H1 (cell line): ENCODE measurements around the gene PRSS22. TPM values are rescaled to one million over a fixed set of nuclear protein-coding genes. Genes with fewer than 3 reads are reported as not detected.

Source experiments
- CTCF ChIA-PET: fragments of 300-600 bp; sonication (Branson Sonifier 250); formaldehyde crosslinking; loops from one replicate; lab custom pipeline; 2021; ENCODE audit not compliant: partially characterized antibody; lab: Charles Lee
- POLR2A ChIA-PET: fragments of 300-600 bp; sonication (Branson Sonifier 250); formaldehyde crosslinking; loops from one replicate; lab custom pipeline; 2021; ENCODE audit warnings: inconsistent platforms; ENCODE audit not compliant: partially characterized antibody; lab: Charles Lee
- DNase-seq, 2 experiments: peaks; one replicate each; pipeline versions ENCODE4 v3.0.0 to v3.0.0-alpha.2; 2010 to 2022; ENCODE audit warnings: low spot score in 2 of 2, low read depth in 1 of 2, mixed read lengths in 1 of 2
- FAIRE-seq: peaks from 2 replicates; lab custom pipeline; 2011; peaks lifted over from hg19 to GRCh38; lab: Jason Lieb, UNC
- H2AFZ ChIP-seq: 2 replicates; pipeline ENCODE4 v1.8.1; 2012; ENCODE audit warnings: low read length, inconsistent platforms
- H2AK5ac ChIP-seq: 2 replicates; pipeline ENCODE4 v1.6.1; 2013; ENCODE audit warnings: low read depth, low read length
- H2BK120ac ChIP-seq: replicated peaks from 2 replicates; pipeline ENCODE3; 2013; ENCODE audit warnings: low read depth, low read length, inconsistent platforms
- H2BK12ac ChIP-seq: 2 replicates; pipeline ENCODE4 v1.6.1; 2013; ENCODE audit warnings: low read depth, low read length
- H2BK15ac ChIP-seq: 2 replicates; pipeline ENCODE4 v1.6.1; 2013; ENCODE audit warnings: low read length
- H2BK20ac ChIP-seq: 2 replicates; pipeline ENCODE4 v1.6.1; 2013; ENCODE audit warnings: low read length
- H2BK5ac ChIP-seq: 2 replicates; pipeline ENCODE4 v1.6.1; 2013; ENCODE audit warnings: low read depth, low read length
- H3K14ac ChIP-seq: 2 replicates; pipeline ENCODE4 v1.6.1; 2013; ENCODE audit warnings: inconsistent platforms; ENCODE audit not compliant: insufficient read length
- H3K18ac ChIP-seq: 2 replicates; pipeline ENCODE4 v1.6.1; 2013; ENCODE audit warnings: low read length; ENCODE audit errors: extremely low read depth
- H3K23ac ChIP-seq: 2 replicates; pipeline ENCODE4 v1.6.1; 2013; ENCODE audit warnings: inconsistent platforms; ENCODE audit not compliant: insufficient read length
- H3K23me2 ChIP-seq: 2 replicates; pipeline ENCODE4 v1.6.1; 2013; ENCODE audit warnings: low read depth, low read length
- H3K27ac ChIP-seq: 2 replicates; pipeline ENCODE4 v1.6.1; 2011; ENCODE audit warnings: low read depth, low read length, inconsistent platforms
- H3K27me3 ChIP-seq, 4 experiments: replicated peaks in 1 of 4; 1 replicate in 1 of 4; 2 replicates in 3 of 4; pipeline versions ENCODE4 v1.6.1 to v1.8.1; 2011 to 2013; ENCODE audit warnings: low read length in 3 of 4, mild to moderate bottlenecking in 3 of 4, inconsistent platforms in 2 of 4, mixed read lengths in 2 of 4, moderate library complexity in 1 of 4; ENCODE audit not compliant: control insufficient read depth in 3 of 4, insufficient read depth in 3 of 4; ENCODE audit errors: extremely low read depth in 1 of 4
- H3K36me3 ChIP-seq, 4 experiments: 2 replicates each; pipeline versions ENCODE4 v1.6.1 to v1.8.1; 2011 to 2013; ENCODE audit warnings: mild to moderate bottlenecking in 4 of 4, low read length in 3 of 4, moderate library complexity in 2 of 4, control low read depth in 1 of 4, inconsistent platforms in 1 of 4; ENCODE audit not compliant: insufficient read depth in 4 of 4, control insufficient read depth in 2 of 4
- H3K4ac ChIP-seq: replicated peaks from 2 replicates; pipeline ENCODE3; 2013; ENCODE audit warnings: low read length, low read depth, mixed read lengths, inconsistent platforms; ENCODE audit not compliant: insufficient read length
- H3K4me1 ChIP-seq, 4 experiments: replicated peaks in 1 of 4; 1 replicate in 1 of 4; 2 replicates in 3 of 4; pipeline versions ENCODE4 v1.6.1 to v1.8.1; 2011 to 2013; ENCODE audit warnings: low read length in 3 of 4, inconsistent platforms in 2 of 4, mixed read lengths in 1 of 4; ENCODE audit not compliant: insufficient read depth in 4 of 4, control insufficient read depth in 3 of 4
- H3K4me2 ChIP-seq, 2 experiments: 2 replicates each; pipeline versions ENCODE4 v1.6.1 to v1.8.1; 2011 to 2013; ENCODE audit warnings: low read depth in 2 of 2, low read length in 2 of 2, control low read depth in 1 of 2, inconsistent platforms in 1 of 2, mild to moderate bottlenecking in 1 of 2; ENCODE audit not compliant: insufficient read depth in 1 of 2
- H3K4me3 ChIP-seq, 4 experiments: fragments of 200-600, 300-600 bp in 1 of 4; sonication (generic), shearing (Covaris generic), sonication (Bioruptor Twin) in 1 of 4; 2 replicates each; pipeline versions ENCODE4 v1.5.1 to v1.8.1; 2011 to 2016; ENCODE audit warnings: low read length in 4 of 4, low read depth in 3 of 4, control low read depth in 2 of 4, inconsistent platforms in 2 of 4, mild to moderate bottlenecking in 2 of 4, mixed read lengths in 1 of 4, moderate library complexity in 1 of 4; ENCODE audit not compliant: insufficient read depth in 2 of 4; ENCODE audit errors: extremely low read depth in 1 of 4
- H3K56ac ChIP-seq: replicated peaks from 2 replicates; pipeline ENCODE3; 2013; ENCODE audit warnings: low read depth, mild to moderate bottlenecking, mixed read lengths, low read length, inconsistent platforms; ENCODE audit not compliant: insufficient read length
- H3K79me1 ChIP-seq: 2 replicates; pipeline ENCODE4 v1.6.1; 2013; ENCODE audit warnings: low read depth, low read length, control low read depth
- H3K79me2 ChIP-seq, 2 experiments: 2 replicates each; pipeline versions ENCODE4 v1.6.1 to v1.8.1; 2012 to 2013; ENCODE audit warnings: low read length in 2 of 2, mild to moderate bottlenecking in 2 of 2, inconsistent platforms in 1 of 2; ENCODE audit not compliant: insufficient read depth in 2 of 2, control insufficient read depth in 1 of 2
- H3K9ac ChIP-seq, 4 experiments: replicated peaks in 1 of 4; 1 replicate in 1 of 4; 2 replicates in 3 of 4; pipeline versions ENCODE4 v1.6.1 to v1.8.1; 2011 to 2013; ENCODE audit warnings: low read depth in 3 of 4, low read length in 3 of 4, control low read depth in 2 of 4, mild to moderate bottlenecking in 2 of 4, moderate library complexity in 2 of 4, inconsistent platforms in 1 of 4; ENCODE audit errors: extremely low read depth in 1 of 4
- H3K9me3 ChIP-seq, 2 experiments: 2 replicates each; pipeline versions ENCODE4 v1.6.1 to v1.8.1; 2012 to 2013; ENCODE audit warnings: mild to moderate bottlenecking in 2 of 2, moderate library complexity in 2 of 2, control low read depth in 1 of 2, inconsistent platforms in 1 of 2, low read depth in 1 of 2, low read length in 1 of 2, mixed read lengths in 1 of 2; ENCODE audit not compliant: insufficient read depth in 2 of 2
- H4K20me1 ChIP-seq, 2 experiments: replicated peaks in 1 of 2; 2 replicates each; pipeline versions ENCODE3 to v1.8.1; 2011 to 2013; ENCODE audit warnings: inconsistent platforms in 2 of 2, low read length in 2 of 2, mild to moderate bottlenecking in 1 of 2; ENCODE audit not compliant: insufficient read depth in 2 of 2, control insufficient read depth in 1 of 2
- H4K5ac ChIP-seq: 2 replicates; pipeline ENCODE4 v1.6.1; 2013; ENCODE audit warnings: low read length, low read depth, mixed read lengths, inconsistent platforms; ENCODE audit not compliant: insufficient read length
- H4K8ac ChIP-seq: 2 replicates; pipeline ENCODE4 v1.8.0; 2013; ENCODE audit warnings: mild to moderate bottlenecking, moderate library complexity, low read length, inconsistent platforms; ENCODE audit not compliant: insufficient read depth; ENCODE audit errors: extremely low read depth
- H4K91ac ChIP-seq: replicated peaks from 2 replicates; pipeline ENCODE3; 2013; ENCODE audit warnings: low read length, mixed read lengths, inconsistent platforms; ENCODE audit not compliant: insufficient read length
- CBX5 ChIP-seq: fragments of 300-800, 300-1000 bp; sonication (generic); IDR thresholded peaks from 2 replicates; pipeline ENCODE4 v1.7.1; 2016; ENCODE audit warnings: antibody characterized with exemption, low read length, low read depth
- KDM1A ChIP-seq: fragments of 200-600, 300-600 bp; sonication (generic); IDR thresholded peaks from 2 replicates; pipeline ENCODE4 v1.7.1; 2016; ENCODE audit warnings: mild to moderate bottlenecking, low read length, borderline replicate concordance
- RAD21 ChIP-seq, 2 experiments: IDR thresholded peaks in 1 of 2; conservative IDR thresholded peaks in 1 of 2; 2 replicates each; pipeline ENCODE4 v1.6.1; 2011; ENCODE audit warnings: low read depth in 2 of 2, low read length in 2 of 2, improper control_type of control experiment in 1 of 2, inconsistent platforms in 1 of 2, mild to moderate bottlenecking in 1 of 2, moderate library complexity in 1 of 2
- RFX5 ChIP-seq: IDR thresholded peaks from 2 replicates; pipeline ENCODE4 v1.6.1; 2011; ENCODE audit warnings: low read depth, low read length, improper control_type of control experiment, borderline replicate concordance
- TBP ChIP-seq: IDR thresholded peaks from 2 replicates; pipeline ENCODE4 v1.6.1; 2011; ENCODE audit warnings: low read depth, low read length, improper control_type of control experiment
- WGBS, 2 experiments: shearing (Covaris generic) in 1 of 2; methylation state at CpG; one replicate each; pipeline versions ENCODE4 v1.1.6 to v1.1.7; 2013 to 2015; ENCODE audit warnings: low lambda C conversion rate in 2 of 2, mixed read lengths in 2 of 2, inconsistent platforms in 1 of 2, low coverage in 1 of 2, missing lambda C conversion rate in 1 of 2; ENCODE audit not compliant: insufficient replicate concordance in 2 of 2, insufficient coverage in 1 of 2, insufficient read length in 1 of 2; ENCODE audit errors: extremely low coverage in 1 of 2, missing lambda C conversion rate in 1 of 2; 5-methylcytosine and 5-hydroxymethylcytosine counted together
- polyA plus RNA-seq, 7 experiments: library from polyadenylated mRNA; depleted of rRNA in 3 of 7; stranded (reverse) in 5 of 7; unstranded in 2 of 7; fragments of >200 nt in 5 of 7; fragments of 200-250 nt in 2 of 7; gene quantifications; 1 replicate in 5 of 7; 2 replicates in 1 of 7; 4 replicates in 1 of 7; pipeline versions ENCODE4 v1.2.1 to v1.2.3, GENCODE V29; 2011 to 2013; ENCODE audit warnings: missing spikeins in 2 of 7, mixed read lengths in 2 of 7
- total RNA-seq: library from RNA; stranded (reverse); fragmentation: NEBNext Ultra II Directional; extraction: Animal tissue kit (Norgen Biotek cat#: 25700); gene quantifications from 2 replicates; pipeline ENCODE4 v1.2.1, GENCODE V29; 2021

Gene PRSS22
- total and polyA plus RNA-seq, 2 of the 8 experiments (the other 6 are each of a cell fraction or from before 2014, with no cell fraction given), result 4.0 to 4.4 TPM

DNA sequence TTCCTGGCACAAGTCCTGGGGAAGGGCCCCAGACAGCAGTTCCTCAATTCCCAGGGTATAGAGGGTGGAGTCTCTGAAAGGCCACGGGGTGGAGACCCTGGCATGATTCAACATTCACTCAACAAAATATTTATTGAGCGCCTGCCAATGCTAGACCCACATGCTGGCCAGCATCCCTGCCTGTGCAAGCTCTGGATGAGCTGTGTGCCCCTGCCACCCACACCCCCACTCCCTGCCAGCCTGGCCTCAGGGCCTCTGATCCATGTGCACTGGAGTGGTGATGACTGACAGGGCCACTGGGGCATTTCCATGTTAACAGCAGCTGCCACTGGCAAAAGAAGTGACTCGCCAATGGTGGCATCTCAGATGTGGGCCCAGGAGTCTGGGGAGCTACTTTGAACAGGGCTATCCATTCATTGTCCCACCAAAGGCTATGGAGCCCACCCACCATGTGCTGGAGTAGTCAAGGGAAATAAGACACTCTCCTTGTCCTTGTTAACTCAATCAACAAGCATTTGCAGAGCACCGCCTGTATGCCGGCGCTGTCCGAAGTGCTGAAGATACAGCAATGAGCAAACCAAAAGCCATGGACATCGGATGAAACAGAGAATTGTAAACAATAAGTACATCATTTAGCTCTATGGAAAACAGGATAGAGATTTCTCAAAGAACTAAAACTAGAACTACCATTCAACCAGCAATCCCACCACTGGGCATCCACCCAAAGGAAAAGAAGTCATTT is 3.0 kb upstream of the PRSS22 start:
- Histone ChIP-seq H2BK120ac (no peak overlapping the region), H3K4ac (no peak overlapping the region), H2AFZ (no peak overlapping the region), H3K79me2 (no peaks in the 10 kb centered on the region), H3K4me2 (no peak overlapping the region), H3K36me3 (no peaks in the 10 kb centered on the region; a peak in 1 of 8 replicates), H3K4me1 (peaks cover 3 to 12% (median 6%) of the 10 kb centered on the region in 4 experiments; a peak in 5 of 7 replicates), H2BK12ac (no peak overlapping the region), H3K9ac (no peak overlapping the region), H3K14ac (no peak overlapping the region), H3K9me3 (peaks cover 0 to 2% of the 10 kb centered on the region in 2 experiments; a peak in 1 of 4 replicates), H4K8ac (no peak overlapping the region), H3K23ac (no peak overlapping the region), H4K91ac (no peak overlapping the region), H3K23me2 (peaks cover 11% of the 10 kb centered on the region; the same call in 1 of the 2 replicates), H4K20me1 (peaks cover 0 to 2% of the 10 kb centered on the region in 2 experiments), H4K5ac (no peak overlapping the region), H2AK5ac (no peak overlapping the region), H3K79me1 (no peaks in the 10 kb centered on the region), H3K4me3 (no peak overlapping the region), H2BK5ac (no peak overlapping the region), H3K27ac (no peak overlapping the region), H2BK15ac (no peak overlapping the region), H3K56ac (no peak overlapping the region), H3K18ac (no peak overlapping the region), H2BK20ac (no peak overlapping the region), H3K27me3 (peaks cover 6 to 43% (median 24%) of the 10 kb centered on the region in 4 experiments)
- TF ChIP-seq TBP (no peak), KDM1A (no peak), CBX5 (no peak), RFX5 (no peak), RAD21 (IDR thresholded peaks at IDR 0.05 in 1 of 2, conservative IDR thresholded peaks at IDR 0.05 in 1 of 2; ENCODE audit: low read depth in 2 of 2, low read length in 2 of 2) (no peak)
- WGBS, 2 experiments, result 78% methylated on average over 8 of the region's 8 CpGs; no CpG with 5 or more reads in 1 of the 2 experiments
- FAIRE-seq, result no peak
- POLR2A ChIA-PET, result interaction anchor here (0.8 to 1.0 kb wide), 2 partner anchors 83 to 109 kb away, joined by 3 to 5 read pairs; no protein-coding TSS in a partner anchor
- CTCF ChIA-PET, result interaction anchor here (0.6 to 7.4 kb wide), 9 partner anchors 12 to 814 kb away, joined by 3 to 53 read pairs (median 3); no protein-coding TSS in a partner anchor
- no peak for DNase-seq
